Measurements from ENCODE around the gene STXBP5.
"Not testable (repeated sequence)": the region's sequence is repeated elsewhere in the genome, so short reads cannot be mapped to it uniquely, and the experiment has no call there.

The STXBP5 gene

DNA sequence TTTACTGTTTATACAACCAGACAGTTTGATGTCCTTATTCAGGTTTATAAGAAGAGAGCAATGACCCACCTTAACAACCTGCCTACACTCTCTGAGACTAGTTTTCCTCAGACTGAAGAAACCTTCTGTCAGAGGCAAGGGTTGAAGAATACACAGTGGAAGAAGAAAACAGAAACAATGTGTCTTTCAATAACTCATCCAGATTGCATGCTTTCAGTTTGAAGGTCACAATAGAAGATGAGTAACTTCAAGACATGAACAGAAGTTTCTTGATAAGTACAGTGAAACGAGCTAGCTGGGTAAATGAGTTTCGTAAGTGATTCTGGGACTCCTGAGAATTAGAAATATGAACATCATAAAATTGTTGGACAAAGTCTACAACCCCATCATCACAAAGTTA lies 141.7 kb downstream of the STXBP5 start:
- DNase-seq (ENCODE audit: low spot score in 2 of 2) (no peak), ATAC-seq (ENCODE audit: low read depth) (no peak)
- no peaks in the 10 kb centered on the region for H3K4me1 Mint-ChIP-seq
- H3K4me3 Mint-ChIP-seq = no peak overlapping the region
- no peak overlapping the region for H3K27ac Mint-ChIP-seq
- H3K27me3 Mint-ChIP-seq = no peaks in the 10 kb centered on the region
- H3K9me3 Mint-ChIP-seq = no peaks in the 10 kb centered on the region
- peaks cover 12% of the 10 kb centered on the region for H3K36me3 Mint-ChIP-seq

DNA sequence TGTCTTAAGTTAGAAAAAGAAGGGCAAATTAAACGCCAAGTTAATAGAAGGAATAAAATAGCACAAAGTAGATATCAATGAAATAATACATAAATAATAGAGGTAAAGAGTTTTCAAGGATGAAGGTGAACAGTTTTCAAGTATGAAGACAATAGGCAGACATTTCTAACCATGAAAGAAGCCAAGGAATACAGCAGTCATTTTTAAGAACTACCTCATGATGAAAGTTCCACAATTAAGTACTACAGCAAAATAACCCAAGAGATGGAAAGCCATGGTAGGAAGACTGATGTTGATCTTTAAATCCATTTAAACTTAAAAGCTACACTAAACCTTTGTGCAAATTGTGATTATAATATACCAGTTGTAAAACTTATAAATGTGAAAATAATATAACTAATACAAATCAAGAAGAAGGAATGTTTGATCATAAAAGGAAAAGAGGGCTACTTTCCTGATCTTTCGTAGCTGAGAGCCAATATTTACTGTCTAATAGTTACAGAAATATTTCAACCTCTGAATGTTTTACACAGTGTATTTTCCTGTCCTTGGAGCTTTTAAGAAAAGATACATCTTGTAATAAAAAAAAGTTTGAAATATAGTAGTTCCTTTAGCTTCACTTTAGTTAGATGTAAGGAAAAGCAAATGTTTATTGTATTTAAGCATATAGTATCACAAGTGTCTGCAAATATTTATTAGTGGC lies 143.1 kb downstream of the STXBP5 start:
- H3K27me3 Mint-ChIP-seq = no peaks in the 10 kb centered on the region
- peaks cover 8% of the 10 kb centered on the region for H3K36me3 Mint-ChIP-seq
- no peaks in the 10 kb centered on the region for H3K9me3 Mint-ChIP-seq
- no peak overlapping the region for H3K27ac Mint-ChIP-seq
- ATAC-seq (ENCODE audit: low read depth) = no peak
- no peak overlapping the region for H3K4me3 Mint-ChIP-seq
- no peak for DNase-seq (ENCODE audit: low spot score in 2 of 2)
- no peaks in the 10 kb centered on the region for H3K4me1 Mint-ChIP-seq

DNA sequence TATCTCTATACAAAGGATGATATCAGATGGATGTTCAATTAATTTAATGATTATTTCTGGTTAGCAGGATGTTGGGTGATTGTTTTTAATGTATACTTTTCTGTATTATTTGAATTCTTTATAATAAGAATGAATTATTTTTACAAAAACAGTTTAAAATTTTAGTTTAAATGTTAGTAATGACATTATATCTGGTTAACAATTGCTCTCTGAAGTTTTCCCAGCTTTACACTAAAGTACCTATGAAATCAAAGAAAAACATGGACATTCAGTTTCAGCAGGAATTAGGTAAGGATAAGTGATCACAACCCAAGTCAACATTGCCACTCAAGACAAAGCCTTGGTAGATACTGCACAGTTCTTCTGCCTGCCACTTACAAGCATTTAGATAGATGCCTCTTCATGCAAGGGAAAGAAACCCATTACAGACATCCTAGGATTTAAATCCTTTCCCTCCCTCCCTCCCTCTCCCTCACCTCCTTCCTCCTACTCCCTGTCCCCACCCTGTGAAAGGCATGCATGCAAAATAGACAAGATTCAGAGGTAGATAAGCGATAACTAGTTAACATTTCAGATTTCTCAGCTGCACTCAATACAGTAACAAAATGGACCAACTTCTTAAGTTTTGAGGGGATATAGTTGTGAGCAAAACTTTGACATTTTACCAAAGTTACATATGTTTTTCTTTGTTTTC lies 143.8 kb downstream of the STXBP5 start:
- no peak for DNase-seq (ENCODE audit: low spot score in 2 of 2)
- ATAC-seq (ENCODE audit: low read depth) = no peak
- peaks cover 8% of the 10 kb centered on the region for H3K36me3 Mint-ChIP-seq
- H3K4me1 Mint-ChIP-seq = no peaks in the 10 kb centered on the region
- no peak overlapping the region for H3K4me3 Mint-ChIP-seq
- H3K27me3 Mint-ChIP-seq = no peaks in the 10 kb centered on the region
- H3K27ac Mint-ChIP-seq = no peak overlapping the region
- no peaks in the 10 kb centered on the region for H3K9me3 Mint-ChIP-seq

DNA sequence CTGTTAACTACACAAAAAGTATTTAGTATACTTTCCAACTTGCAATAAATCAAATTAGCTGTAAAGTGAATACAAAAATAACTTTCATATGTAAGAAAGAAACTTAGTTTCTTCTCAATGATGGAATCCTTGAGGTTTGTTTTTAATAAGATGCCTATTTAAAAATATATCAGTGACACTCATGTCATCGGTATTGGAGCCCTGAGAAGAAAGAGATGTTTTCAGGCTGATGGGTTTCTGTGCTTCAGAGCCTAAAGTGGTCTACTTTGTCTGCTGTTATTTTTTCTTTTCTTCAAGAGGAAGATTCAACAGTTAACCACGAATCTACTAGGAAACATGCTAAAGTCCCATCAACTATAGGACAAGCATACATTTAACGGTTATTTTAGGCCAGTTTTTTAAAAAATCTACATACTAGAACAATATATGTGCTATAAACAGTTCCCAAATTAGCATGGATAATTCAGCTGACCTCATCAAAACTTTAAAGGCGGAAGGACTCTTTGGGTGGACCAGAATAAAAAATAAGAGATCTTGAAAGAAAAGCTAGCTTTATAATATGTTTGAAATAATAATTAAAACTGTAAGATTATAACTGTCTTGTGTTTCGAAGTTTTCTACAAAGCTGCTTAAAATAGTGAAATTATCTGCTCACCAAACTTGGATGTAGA lies 157.2 kb downstream of the STXBP5 start:
- Mint-ChIP-seq H3K4me3 (no peak overlapping the region), H3K9me3 (peaks cover 4% of the 10 kb centered on the region), H3K4me1 (no peaks in the 10 kb centered on the region), H3K36me3 (peaks cover 33% of the 10 kb centered on the region), H3K27ac (no peak overlapping the region), H3K27me3 (no peaks in the 10 kb centered on the region)
- no peak for ATAC-seq (ENCODE audit: low read depth)
- DNase-seq (ENCODE audit: low spot score in 2 of 2) = no peak

DNA sequence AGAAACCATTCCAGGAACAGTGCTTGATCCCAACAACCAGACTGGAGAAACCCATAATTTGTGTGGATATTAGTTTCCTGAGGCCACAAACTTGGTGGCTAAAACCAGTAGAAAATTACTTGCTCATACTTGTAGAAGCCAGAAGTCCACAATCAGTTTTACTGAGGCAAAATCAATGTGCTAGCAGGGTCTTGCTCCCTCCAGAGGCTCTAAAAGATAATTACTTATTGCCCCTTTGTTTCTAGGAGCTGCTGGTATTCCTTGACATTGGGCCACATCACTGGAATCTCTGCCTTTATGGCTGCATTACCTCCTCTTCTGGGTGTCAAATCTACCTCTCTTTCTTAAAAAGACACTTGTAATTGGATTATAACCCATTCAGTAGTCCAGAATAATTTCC lies 162.1 kb downstream of the STXBP5 start:
- Mint-ChIP-seq H3K36me3 (peaks cover 12% of the 10 kb centered on the region), H3K27me3 (no peaks in the 10 kb centered on the region), H3K4me3 (no peak overlapping the region), H3K27ac (no peak overlapping the region), H3K9me3 (no peaks in the 10 kb centered on the region), H3K4me1 (no peaks in the 10 kb centered on the region)
- no peak for ATAC-seq (ENCODE audit: low read depth)
- no peak for DNase-seq (ENCODE audit: low spot score in 2 of 2)

DNA sequence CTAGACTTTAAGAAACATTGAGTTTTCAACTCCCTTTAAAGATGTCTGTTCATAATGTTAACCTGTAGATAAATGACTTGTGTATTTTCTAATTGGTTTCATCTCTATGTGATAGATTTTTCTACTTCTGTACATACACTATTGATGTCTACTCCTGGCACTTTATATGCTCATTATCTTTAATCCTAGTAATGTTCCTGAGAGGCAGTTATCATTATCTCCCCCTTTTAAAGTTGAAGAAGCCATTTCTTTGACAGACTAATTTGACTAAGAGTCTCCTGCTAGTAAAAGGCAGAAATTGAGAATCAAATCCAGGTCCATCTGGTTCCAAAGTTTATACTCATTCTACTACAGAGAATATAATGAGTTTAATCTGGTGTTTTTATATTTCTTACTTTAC lies 167.1 kb downstream of the STXBP5 start:
- no peaks in the 10 kb centered on the region for H3K9me3 Mint-ChIP-seq
- DNase-seq (ENCODE audit: low spot score in 2 of 2) (no peak), ATAC-seq (ENCODE audit: low read depth) (no peak)
- no peak overlapping the region for H3K4me3 Mint-ChIP-seq
- peaks cover 6% of the 10 kb centered on the region for H3K36me3 Mint-ChIP-seq
- no peak overlapping the region for H3K27ac Mint-ChIP-seq
- H3K27me3 Mint-ChIP-seq = no peaks in the 10 kb centered on the region
- H3K4me1 Mint-ChIP-seq = no peaks in the 10 kb centered on the region

DNA sequence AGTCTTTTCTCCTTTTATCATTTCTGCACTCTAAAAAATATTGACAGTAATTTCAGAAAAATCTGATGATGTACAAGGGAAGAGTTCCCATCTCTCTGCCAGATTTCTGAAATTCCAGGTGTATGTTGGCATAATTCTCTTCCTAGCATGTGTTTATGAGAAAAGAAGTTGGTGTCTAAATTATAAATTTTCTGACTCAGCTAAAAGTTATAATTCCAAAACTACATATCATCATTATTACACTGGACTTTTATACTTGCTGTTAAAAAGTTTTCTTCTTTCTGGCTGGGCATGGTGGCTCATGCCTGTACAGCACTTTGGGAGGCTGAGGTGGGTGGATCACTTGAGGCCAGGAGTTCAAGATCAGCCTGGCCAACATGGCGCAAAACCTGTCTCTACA lies 168.6 kb downstream of the STXBP5 start:
- no peak overlapping the region for H3K27ac Mint-ChIP-seq
- DNase-seq (ENCODE audit: low spot score in 2 of 2) = no peak
- H3K4me1 Mint-ChIP-seq = no peaks in the 10 kb centered on the region
- no peaks in the 10 kb centered on the region for H3K9me3 Mint-ChIP-seq
- no peak for ATAC-seq (ENCODE audit: low read depth)
- no peaks in the 10 kb centered on the region for H3K27me3 Mint-ChIP-seq
- H3K4me3 Mint-ChIP-seq = no peak overlapping the region
- H3K36me3 Mint-ChIP-seq = peaks cover 9% of the 10 kb centered on the region

DNA sequence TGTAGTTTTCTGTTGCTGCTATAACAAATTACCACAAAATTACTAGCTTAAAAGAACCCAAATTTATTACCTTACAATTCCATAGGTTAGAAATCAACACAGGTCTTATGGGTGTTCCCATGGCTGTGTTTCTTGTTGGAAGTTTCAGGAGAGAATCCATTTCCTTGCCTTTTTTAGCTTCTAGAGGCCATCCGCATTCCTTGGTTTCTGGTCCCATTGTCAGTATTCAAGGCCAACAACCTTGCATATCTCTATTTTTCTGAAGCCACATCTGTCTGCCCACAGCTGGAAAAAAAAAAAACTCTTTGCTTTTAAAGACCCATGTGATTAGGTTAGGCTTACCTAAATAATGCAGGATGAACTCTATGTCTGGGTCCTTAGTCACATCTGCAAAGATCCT lies 174.6 kb downstream of the STXBP5 start:
- Mint-ChIP-seq H3K27ac (no peak overlapping the region), H3K36me3 (peaks cover 23% of the 10 kb centered on the region), H3K9me3 (peaks cover 3% of the 10 kb centered on the region), H3K27me3 (no peaks in the 10 kb centered on the region), H3K4me1 (no peaks in the 10 kb centered on the region), H3K4me3 (no peak overlapping the region)
- ATAC-seq (ENCODE audit: low read depth) (no peak), DNase-seq (ENCODE audit: low spot score in 2 of 2) (no peak)

DNA sequence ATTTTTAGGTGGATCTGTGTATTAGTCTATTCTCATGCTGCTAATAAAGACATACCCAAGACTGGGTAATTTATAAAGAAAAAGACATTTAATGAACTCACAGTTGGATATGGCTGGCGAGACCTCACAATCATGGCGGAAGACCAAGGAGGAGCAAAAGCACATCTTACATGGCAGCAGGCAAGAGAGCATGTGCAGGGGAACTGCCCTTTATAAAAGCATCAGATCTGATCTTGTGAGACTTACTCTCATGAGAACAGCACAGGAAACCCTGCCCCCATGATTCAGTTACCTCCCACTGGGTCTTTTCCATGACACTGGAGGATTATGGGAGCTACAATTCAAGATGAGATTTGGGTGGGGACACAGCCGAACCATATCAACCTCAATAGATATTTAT lies 176.6 kb downstream of the STXBP5 start:
- not testable (repeated sequence) for H3K27me3 Mint-ChIP-seq; H3K4me3 Mint-ChIP-seq; ATAC-seq (ENCODE audit: low read depth); H3K9me3 Mint-ChIP-seq; H3K27ac Mint-ChIP-seq; H3K4me1 Mint-ChIP-seq; DNase-seq (ENCODE audit: low spot score in 2 of 2)
- peaks cover 26% of the 10 kb centered on the region for H3K36me3 Mint-ChIP-seq

DNA sequence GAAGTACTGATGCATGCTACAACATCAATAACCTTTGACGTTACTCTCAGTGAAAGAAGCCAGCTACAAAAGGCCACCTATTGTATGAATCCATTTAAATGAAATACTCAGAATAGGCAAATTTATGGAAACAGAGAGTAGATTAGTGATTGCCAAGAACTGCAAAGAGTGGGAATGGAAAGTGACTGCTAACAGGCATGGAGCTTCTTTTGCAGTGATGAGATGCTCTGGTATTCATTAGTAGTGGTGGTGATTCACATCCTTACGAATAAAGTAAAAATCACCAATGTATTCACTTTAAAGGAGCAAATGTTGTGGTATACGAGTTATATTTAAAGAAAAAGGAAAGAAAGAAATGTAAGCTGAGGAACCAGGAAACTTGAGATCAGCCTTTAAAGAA lies 177.5 kb downstream of the STXBP5 start:
- H3K4me1 Mint-ChIP-seq = no peaks in the 10 kb centered on the region
- peaks cover 3% of the 10 kb centered on the region for H3K9me3 Mint-ChIP-seq
- peaks cover 23% of the 10 kb centered on the region for H3K36me3 Mint-ChIP-seq
- DNase-seq (ENCODE audit: low spot score in 2 of 2) = no peak
- H3K27me3 Mint-ChIP-seq = no peaks in the 10 kb centered on the region
- ATAC-seq (ENCODE audit: low read depth) = no peak
- no peak overlapping the region for H3K4me3 Mint-ChIP-seq
- H3K27ac Mint-ChIP-seq = no peak overlapping the region

DNA sequence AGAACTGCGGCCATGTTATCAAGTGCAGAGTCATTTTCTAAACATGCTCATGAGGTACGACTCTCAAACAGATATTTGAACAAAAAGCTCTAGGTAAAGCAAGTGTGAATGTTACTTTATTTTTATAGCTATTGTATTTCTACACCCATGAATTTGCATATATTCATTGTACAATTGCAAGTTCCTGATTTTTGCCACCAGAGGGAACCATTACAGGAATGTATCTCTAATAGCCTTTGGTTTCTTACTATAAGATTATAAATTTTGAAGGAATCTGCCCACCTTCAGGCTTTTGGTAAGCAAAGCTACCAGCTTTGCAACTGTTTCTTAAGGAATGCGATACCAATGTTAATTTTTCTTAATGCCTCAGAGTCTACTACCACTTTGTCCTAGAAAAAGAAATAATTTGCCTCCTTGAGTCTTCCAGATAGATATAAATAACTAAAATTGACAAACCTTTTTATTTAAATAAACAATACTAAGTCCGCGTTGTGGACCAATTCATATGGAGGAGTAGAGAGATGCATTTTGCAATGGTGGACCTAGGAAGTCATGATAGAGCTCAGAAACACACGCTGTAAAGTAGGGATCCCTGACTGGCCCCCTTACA lies 178.8 kb downstream of the STXBP5 start:
- DNase-seq (ENCODE audit: low spot score in 2 of 2) = no peak
- peaks cover 3% of the 10 kb centered on the region for H3K9me3 Mint-ChIP-seq
- no peak overlapping the region for H3K4me3 Mint-ChIP-seq
- H3K4me1 Mint-ChIP-seq = no peaks in the 10 kb centered on the region
- H3K27ac Mint-ChIP-seq = no peak overlapping the region
- ATAC-seq (ENCODE audit: low read depth) = no peak
- H3K36me3 Mint-ChIP-seq = peaks cover 20% of the 10 kb centered on the region
- H3K27me3 Mint-ChIP-seq = no peaks in the 10 kb centered on the region

DNA sequence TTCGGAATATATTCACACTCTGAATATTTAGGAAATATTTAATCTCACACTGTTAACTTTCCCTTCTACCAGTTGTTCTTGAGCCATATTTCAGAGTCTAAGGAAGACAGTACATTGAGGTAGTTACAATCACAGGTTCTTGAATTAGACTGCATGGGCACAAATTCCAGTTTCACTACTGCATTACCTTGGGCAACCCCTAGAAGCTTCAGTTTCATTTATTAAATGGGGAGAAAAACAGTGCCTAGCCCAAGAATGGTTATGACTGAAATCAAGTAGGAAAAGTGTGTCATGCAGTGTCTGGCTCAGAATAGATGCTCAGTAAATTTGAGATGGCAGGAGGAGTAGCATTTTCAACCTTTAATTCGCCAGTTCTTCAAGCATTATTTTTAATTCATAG lies 179.8 kb downstream of the STXBP5 start:
- no peak for DNase-seq (ENCODE audit: low spot score in 2 of 2)
- H3K27ac Mint-ChIP-seq = no peak overlapping the region
- no peak overlapping the region for H3K4me3 Mint-ChIP-seq
- no peaks in the 10 kb centered on the region for H3K4me1 Mint-ChIP-seq
- no peaks in the 10 kb centered on the region for H3K27me3 Mint-ChIP-seq
- H3K9me3 Mint-ChIP-seq = peaks cover 3% of the 10 kb centered on the region
- peaks cover 15% of the 10 kb centered on the region for H3K36me3 Mint-ChIP-seq
- ATAC-seq (ENCODE audit: low read depth) = no peak

DNA sequence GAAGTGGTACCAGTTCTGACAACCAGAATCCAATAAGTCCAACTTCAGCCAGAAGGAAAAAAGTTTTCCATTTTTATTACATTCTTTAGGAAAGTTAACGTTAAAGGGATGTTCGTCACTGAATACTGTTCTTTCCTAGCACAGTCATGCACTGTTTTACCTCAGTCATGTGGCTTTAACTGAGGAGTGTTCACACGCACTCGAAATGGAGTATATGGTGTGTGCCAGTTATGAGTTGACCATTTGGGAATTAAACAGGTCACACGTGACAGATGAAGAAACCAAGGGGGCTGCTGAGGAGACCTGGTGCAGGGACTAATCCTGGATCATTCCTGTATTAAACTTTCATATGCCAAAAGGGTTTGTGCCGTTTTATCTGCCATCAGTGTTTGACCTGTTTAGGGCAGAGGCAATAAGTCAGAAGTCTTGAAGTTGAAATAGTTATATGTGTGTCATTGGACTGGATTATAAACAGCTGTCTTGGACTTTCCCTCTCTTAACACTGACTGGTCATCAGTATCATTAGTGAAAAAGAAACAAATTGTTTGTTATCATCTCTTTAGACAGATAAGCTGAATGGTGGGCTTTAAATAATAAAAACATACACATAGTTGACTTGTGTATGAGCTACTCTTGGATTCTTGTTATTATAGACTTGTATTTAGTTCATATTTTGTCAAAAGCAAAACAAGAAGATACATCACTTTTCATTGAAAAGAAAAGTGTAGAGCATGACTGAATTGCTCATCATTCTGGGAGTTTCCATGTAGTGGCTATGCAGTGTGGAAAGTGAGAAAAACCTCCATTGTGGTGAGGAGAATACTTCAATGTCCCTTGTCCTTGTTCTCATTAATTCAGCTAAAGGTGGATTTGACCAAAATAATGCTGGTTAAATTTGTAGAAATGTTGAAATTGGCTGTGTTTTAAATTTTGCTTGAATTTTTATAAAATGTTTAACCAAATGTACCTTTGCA lies 180.8 kb downstream of the STXBP5 start:
- ATAC-seq (ENCODE audit: low read depth) = no peak
- peaks cover 14% of the 10 kb centered on the region for H3K36me3 Mint-ChIP-seq
- H3K4me3 Mint-ChIP-seq = no peak overlapping the region
- no peaks in the 10 kb centered on the region for H3K4me1 Mint-ChIP-seq
- no peak for DNase-seq (ENCODE audit: low spot score in 2 of 2)
- H3K9me3 Mint-ChIP-seq = peaks cover 2% of the 10 kb centered on the region
- no peak overlapping the region for H3K27ac Mint-ChIP-seq
- no peaks in the 10 kb centered on the region for H3K27me3 Mint-ChIP-seq
